Esophagus squamous epithelium (tissue), 4 donors: Measurements from ENCODE around the gene ADCK1.

Experiments used
- POLR2A ChIP-seq, 4 donors: fragments of 450-650 bp; IDR thresholded peaks; one replicate each; pipeline ENCODE4 v1.6.1; 2017; ENCODE audit warnings: antibody characterized with exemption in 4 of 4, mild to moderate bottlenecking in 4 of 4, moderate library complexity in 3 of 4
- TF ChIP-seq, protein P1 (sequence below), 6 experiments: fragments of 450-650 bp in 4 of 6; fragments of 200-600 bp in 2 of 6; sonication (generic) in 2 of 6; IDR thresholded peaks; one replicate each; pipeline ENCODE4 v1.5.1; 2016 to 2019; ENCODE audit warnings: antibody characterized with exemption in 6 of 6, mild to moderate bottlenecking in 4 of 6, moderate library complexity in 4 of 6

- TF ChIP-seq, protein P1, sequence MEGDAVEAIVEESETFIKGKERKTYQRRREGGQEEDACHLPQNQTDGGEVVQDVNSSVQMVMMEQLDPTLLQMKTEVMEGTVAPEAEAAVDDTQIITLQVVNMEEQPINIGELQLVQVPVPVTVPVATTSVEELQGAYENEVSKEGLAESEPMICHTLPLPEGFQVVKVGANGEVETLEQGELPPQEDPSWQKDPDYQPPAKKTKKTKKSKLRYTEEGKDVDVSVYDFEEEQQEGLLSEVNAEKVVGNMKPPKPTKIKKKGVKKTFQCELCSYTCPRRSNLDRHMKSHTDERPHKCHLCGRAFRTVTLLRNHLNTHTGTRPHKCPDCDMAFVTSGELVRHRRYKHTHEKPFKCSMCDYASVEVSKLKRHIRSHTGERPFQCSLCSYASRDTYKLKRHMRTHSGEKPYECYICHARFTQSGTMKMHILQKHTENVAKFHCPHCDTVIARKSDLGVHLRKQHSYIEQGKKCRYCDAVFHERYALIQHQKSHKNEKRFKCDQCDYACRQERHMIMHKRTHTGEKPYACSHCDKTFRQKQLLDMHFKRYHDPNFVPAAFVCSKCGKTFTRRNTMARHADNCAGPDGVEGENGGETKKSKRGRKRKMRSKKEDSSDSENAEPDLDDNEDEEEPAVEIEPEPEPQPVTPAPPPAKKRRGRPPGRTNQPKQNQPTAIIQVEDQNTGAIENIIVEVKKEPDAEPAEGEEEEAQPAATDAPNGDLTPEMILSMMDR (IDR thresholded peaks at IDR 0.05) = no peak
- no peak for TF ChIP-seq POLR2A (IDR thresholded peaks at IDR 0.05)
Measured at GRCh38 chr14:77967110-77967509, 167.2 kb downstream of the ADCK1 start.
